ENCODE data around the gene SETBP1. TPM values are rescaled to one million over a fixed set of nuclear protein-coding genes. Genes with fewer than 3 reads are reported as not detected.

SETBP1 gene
- total and polyA plus RNA-seq, 9 of the 15 experiments (the other 6 are each of a cell fraction or from before 2014, with no cell fraction given), result under 0.01 to 0.13 (median 0.04) TPM

DNA sequence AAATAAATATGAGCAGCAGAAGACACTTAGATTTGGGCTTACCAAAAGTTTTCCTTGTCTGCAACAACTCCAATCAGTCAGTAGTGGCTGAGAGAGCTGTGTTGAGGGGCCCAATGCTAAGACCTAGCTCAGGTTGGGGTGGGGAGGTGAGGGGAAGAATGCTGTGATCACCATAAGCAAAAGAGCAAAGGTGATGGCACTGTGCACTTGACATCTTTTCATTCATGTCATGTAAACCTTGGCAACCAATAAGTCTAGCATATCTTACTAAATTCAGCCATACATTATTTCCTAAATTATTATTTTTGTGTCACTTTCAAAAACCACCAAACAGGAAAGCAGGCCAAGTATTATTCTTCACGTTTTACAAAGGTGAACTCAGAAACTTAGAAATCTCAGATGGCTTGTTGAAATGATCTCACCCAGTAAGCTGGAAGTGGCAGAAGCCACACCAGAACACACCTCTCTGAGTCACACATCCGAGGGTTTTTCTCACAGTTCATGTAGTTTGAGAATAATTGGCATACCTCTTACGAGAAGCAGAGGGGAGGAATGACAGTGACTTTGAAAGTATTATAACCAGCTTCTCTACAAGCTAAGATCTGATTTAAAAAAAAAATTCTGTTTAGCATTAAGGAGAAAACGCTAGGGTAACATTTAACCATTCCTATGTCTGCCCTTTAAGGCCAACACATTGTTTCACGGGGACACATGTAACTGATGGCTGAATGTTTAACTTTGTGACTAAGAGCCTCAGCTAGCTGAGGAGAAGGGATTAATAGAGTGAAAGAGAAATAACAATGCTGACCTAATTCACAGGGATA, 43.3 kb upstream of the SETBP1 start:
- in situ Hi-C loops (cut with MboI) (no loop called here), intact Hi-C loops (cut with micrococcal nuclease) (no loop called here)
- no peak overlapping the region for H3K9ac ChIP-seq (ENCODE audit: insufficient read depth in 1 of 2, low read depth in 2 of 2, low read length in 2 of 2)
- no peak for ATAC-seq
- no peaks in the 10 kb centered on the region for H3K79me2 ChIP-seq (ENCODE audit: control insufficient read depth, insufficient read depth, low read length)
- no peaks in the 10 kb centered on the region for H3K9me1 ChIP-seq (ENCODE audit: control insufficient read depth, insufficient read depth, low read length)
- H3K4me1 ChIP-seq (replicated peaks in 1 of 2; ENCODE audit: control insufficient read depth in 2 of 2, insufficient read depth in 2 of 2, low read length in 2 of 2), result no peaks in the 10 kb centered on the region
- H4K20me1 ChIP-seq (replicated peaks; ENCODE audit: control insufficient read depth, insufficient read depth, low read length), result no peaks in the 10 kb centered on the region
- no peaks in the 10 kb centered on the region for H3K36me3 ChIP-seq (ENCODE audit: control insufficient read depth, insufficient read depth, low read length)
- H3K4me3 ChIP-seq, result no peak overlapping the region
- BruUV-seq (replicated peaks), result no TSS peak
- ChIA-PET CTCF (ENCODE audit: low intra/inter-chr PET ratio) (no interaction called here), POLR2A (no interaction called here)
- no peak for DNase-seq (ENCODE audit: extremely low read depth in 1 of 4, low spot score in 3 of 4)
- no peak overlapping the region for H2AFZ ChIP-seq (ENCODE audit: low read depth, low read length)
- FAIRE-seq, result no peak
- no peaks in the 10 kb centered on the region for H3K9me3 ChIP-seq (replicated peaks; ENCODE audit: control insufficient read depth, insufficient read depth, low read depth, low read length)
- no peaks in the 10 kb centered on the region for H3K27me3 ChIP-seq (ENCODE audit: control insufficient read depth in 2 of 2, insufficient read depth in 2 of 2, low read length in 2 of 2)
- no peak overlapping the region for H3K4me2 ChIP-seq (ENCODE audit: insufficient read depth, low read length)
- no peak overlapping the region for H3K27ac ChIP-seq (ENCODE audit: extremely low read depth, low read depth, low read length)
- 0% methylated on average over 5 of the region's 5 CpGs for WGBS (ENCODE audit: insufficient coverage, low coverage, missing lambda C conversion rate)
- TF ChIP-seq ZNF740 (CRISPR knock-in tag; IDR thresholded peaks at IDR 0.05), result no peak
- TF ChIP-seq ZNF740 (tag; IDR thresholded peaks at IDR 0.05), result no peak
- no peak for TF ChIP-seq C11orf30 (IDR thresholded peaks at IDR 0.05; ENCODE audit: low read depth)
- no peak for TF ChIP-seq BRCA1 (IDR thresholded peaks at IDR 0.05)
- TF ChIP-seq BRCA1 (CRISPR knock-in tag; IDR thresholded peaks at IDR 0.05), result no peak
- TF ChIP-seq LARP7 (IDR thresholded peaks at IDR 0.05), result no peak
- TF ChIP-seq ASH1L (IDR thresholded peaks at IDR 0.05; ENCODE audit: borderline replicate concordance, low read depth, partially characterized antibody), result no peak
- TF ChIP-seq, protein P1, sequence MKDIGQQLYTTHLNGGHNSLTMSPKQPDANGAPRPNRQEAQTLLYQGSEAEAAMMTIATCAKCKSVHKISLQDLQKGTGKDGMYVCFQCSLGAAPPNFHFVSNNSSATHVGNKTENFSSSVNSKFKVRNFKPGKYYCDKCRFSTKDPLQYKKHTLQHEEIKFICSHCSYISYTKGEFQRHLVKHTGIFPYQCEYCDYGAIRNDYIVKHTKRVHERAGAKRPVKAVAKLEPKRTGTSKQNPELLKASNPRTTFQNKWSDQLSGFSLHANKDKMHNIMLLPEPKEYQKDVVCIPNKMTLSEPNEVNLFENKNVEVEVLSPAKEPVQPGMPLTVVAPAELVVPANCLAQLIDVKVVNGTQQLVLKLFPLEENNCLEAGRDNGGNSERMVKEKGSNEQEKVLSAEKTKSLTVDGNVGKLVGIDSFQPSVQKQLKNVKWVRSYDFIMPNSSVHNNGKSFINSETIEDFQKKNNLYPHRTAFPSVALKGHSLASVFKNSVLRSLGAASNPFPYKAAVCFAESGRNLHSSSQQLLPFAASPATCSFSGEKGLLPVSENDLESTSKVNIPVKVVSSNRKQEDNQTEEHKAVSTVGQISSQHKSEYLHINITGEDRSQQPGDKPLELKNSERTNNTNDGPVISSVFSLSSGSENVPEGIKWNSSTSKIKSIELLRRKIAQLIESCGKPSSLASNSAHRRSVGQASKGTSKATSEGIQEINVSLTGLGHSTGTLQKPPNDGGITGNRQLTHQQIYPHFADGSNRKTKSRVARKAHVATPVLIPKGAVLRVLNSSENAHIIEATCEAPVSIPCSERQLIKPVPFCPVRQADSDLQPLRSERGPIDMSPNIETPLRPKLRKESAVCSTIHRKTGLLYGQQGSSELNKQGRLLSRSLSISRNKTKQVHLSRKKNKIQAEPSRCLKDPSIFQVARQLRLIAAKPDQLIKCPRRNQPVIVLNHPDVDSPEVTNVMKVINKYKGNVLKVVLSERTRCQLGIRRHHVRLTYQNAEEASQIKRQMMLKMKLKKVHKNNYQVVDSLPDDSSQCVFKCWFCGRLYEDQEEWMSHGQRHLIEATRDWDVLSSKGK (CRISPR knock-in tag; IDR thresholded peaks at IDR 0.05), result no peak
- TF ChIP-seq, protein P2, sequence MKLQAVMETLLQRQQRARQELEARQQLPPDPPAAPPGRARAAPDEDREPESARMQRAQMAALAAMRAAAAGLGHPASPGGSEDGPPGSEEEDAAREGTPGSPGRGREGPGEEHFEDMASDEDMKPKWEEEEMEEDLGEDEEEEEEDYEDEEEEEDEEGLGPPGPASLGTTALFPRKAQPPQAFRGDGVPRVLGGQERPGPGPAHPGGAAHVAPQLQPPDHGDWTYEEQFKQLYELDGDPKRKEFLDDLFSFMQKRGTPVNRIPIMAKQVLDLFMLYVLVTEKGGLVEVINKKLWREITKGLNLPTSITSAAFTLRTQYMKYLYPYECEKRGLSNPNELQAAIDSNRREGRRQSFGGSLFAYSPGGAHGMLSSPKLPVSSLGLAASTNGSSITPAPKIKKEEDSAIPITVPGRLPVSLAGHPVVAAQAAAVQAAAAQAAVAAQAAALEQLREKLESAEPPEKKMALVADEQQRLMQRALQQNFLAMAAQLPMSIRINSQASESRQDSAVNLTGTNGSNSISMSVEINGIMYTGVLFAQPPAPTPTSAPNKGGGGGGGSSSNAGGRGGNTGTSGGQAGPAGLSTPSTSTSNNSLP (IDR thresholded peaks at IDR 0.05; ENCODE audit: borderline replicate concordance, low read depth, low read length), result no peak
- TF ChIP-seq ZNF239 (CRISPR knock-in tag; IDR thresholded peaks at IDR 0.05), result no peak
- no peak for TF ChIP-seq PRMT5 (CRISPR knock-in tag; IDR thresholded peaks at IDR 0.05)
- TF ChIP-seq BRD9 (IDR thresholded peaks at IDR 0.05; ENCODE audit: low read depth, partially characterized antibody), result no peak
- no peak for TF ChIP-seq CHD2 (IDR thresholded peaks at IDR 0.05; ENCODE audit: low read depth, low read length)
- no peak for TF ChIP-seq NR3C1 (CRISPR knock-in tag; IDR thresholded peaks at IDR 0.05)
- TF ChIP-seq TAF7 (tag; IDR thresholded peaks at IDR 0.05), result no peak
- no peak for TF ChIP-seq PPARD (CRISPR knock-in tag; IDR thresholded peaks at IDR 0.05)
- no peak for TF ChIP-seq EP300 (IDR thresholded peaks at IDR 0.05; ENCODE audit: low read length)
- no peak for TF ChIP-seq TBP (optimal IDR thresholded peaks at IDR 0.05; ENCODE audit: low read depth, low read length)
- TF ChIP-seq GABPA (tag; conservative IDR thresholded peaks at IDR 0.05; ENCODE audit: low read depth), result no peak
